NCI-H226 (cell line): ENCODE results near the gene KCNMA1.

Source experiments
- DNase-seq: peaks from one replicate; pipeline ENCODE4 v3.0.0-alpha.2; 2015

KCNMA1 gene

DNA sequence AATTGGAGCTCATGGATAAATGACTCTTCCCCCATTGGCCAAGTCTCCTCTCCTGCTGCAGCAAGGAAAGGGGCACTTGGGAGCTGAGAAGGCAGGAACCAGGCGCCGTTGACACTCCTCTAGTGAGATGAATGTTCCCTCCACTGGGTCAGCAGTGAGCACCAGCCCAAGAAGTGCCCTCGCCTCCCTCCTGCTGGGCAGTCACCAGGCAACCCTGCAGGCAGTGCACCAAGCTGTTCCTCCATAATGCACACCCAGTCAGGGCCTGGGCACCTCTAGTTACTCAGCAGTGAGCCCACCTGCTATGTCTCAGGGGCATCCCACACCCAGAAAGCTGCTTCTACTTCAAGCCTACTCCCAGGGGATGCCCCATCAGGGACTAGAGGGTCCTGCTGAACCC lies 84.3 kb downstream of the KCNMA1 start:
- DNase-seq = no peak

DNA sequence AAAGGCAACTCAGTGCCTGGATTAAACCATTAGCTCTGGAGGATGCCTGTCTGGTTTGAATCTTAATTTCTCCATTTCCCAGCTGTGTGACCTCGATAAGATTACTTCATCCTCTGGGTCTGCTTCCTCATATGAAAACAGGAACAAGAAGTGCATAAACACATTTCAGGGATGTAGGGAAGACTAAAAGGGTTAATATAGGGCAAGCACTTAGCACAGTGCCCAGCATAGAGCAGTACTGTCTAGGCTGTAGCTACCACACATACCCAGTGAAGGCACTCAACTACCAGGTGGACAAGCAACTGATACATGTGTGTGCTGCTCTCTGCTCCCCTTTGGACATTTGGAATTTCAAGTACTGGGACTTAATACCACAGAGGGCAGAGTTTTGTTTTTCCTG lies 85.4 kb downstream of the KCNMA1 start:
- no peak for DNase-seq

DNA sequence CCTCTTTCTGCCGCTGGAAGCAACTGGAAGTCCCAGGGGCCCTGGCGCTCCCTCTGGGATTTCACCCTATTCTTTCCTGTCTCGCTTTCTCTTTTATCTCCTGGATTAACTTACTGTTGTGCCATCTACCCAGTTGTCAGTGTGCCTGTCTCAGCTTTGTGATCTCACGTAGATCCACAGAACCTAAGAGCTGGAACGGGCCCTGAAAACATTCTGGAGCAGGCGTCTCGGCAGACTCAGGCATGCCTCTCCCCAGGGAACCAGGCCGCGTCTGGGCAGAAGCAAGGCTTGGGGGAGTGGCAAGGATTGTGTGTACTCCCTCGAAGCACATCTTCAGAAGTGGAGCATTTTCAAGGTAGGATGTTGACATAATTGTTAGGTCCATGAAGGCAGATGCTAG lies 87.2 kb downstream of the KCNMA1 start:
- no peak for DNase-seq

DNA sequence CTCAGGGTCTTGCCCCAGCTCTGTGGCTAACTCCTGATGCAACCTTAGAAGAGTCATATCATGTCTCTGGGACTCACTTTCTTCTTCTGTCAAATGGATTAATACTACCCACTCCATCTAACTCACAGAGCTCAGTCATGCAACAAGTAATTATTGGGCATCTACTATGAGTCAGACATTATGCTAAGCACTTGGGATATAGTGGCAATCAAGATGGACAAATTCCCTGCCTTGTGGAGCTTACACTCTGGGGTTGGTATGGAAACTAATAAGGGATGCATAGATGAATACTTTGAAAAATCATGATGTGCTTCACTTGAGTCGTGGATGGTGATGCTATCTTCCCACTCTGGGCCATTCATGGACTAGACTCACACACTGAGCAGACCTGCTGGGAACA lies 88.9 kb downstream of the KCNMA1 start:
- DNase-seq = no peak

DNA sequence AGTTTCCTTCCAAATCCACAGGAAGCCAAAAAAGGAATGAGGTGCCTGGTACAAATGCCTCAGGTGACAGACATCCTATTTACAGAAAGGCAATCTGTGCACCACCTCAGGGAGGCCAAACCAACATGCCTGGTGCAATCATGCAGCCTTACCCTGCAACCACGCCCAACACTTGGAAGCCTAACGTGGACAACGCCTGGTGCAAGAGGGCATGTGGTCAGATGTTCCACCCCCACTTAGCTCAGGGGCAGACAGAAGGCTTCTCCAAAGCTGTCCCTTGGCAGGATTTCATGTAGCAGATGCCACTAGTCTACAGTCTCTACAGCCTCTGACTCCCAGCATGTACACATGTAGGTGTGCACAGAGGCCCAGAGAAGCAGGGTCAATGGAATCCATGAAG lies 89.5 kb downstream of the KCNMA1 start:
- peak; percentile 12 for DNase-seq

DNA sequence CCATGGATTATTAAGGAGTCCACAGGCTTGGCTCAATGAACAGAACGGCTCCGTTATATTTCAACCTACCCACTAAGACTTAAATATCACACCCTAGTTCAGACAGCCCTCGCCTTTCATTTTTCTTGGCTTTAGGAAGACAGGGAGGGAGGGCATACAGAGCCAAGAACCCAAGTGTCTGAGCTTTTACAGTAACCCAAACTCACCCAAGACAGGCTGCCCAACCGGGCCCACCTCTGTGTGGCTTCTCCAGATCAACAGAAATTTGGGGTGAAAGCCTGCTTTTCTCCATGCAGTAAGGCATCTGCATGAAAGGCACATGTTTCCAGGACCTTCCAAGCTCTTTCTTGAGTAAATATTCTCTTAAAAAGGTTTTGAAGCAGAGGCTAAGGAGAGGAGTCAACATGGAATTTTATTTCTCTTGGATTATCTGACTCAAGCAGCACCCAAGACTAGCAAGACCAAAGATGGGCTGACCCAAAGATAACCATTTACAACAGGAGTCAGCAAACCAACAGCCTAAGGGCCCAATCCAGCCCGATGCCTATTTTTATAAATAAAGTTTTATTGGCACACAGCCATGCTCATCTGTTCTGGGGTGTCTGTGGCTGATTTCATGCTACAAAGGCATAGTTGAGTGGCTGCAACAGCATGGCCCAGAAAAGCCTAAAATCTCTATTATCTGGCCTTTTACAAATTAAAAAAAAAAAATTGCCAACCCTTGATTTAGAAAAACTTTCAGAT lies 90.1 kb downstream of the KCNMA1 start:
- DNase-seq = no peak

DNA sequence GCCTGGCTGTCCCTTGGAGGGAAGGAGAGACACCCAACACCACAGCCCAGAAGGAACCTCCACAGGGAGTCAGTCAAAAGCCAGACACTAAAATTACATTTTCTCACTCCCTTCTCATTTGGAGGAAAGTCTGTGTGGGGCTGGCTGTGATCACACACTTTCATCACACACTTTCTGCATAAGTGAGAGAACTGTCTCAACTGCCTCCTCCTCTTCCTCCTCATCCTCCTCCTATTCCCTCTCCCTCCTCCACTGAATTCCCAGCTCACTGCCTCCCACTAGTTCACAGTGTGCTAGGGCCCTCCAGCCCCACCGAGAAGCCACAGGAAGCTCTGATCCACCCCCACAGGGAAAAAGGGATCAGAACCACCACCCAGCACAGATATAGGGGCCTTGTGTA lies 91.6 kb downstream of the KCNMA1 start:
- no peak for DNase-seq

DNA sequence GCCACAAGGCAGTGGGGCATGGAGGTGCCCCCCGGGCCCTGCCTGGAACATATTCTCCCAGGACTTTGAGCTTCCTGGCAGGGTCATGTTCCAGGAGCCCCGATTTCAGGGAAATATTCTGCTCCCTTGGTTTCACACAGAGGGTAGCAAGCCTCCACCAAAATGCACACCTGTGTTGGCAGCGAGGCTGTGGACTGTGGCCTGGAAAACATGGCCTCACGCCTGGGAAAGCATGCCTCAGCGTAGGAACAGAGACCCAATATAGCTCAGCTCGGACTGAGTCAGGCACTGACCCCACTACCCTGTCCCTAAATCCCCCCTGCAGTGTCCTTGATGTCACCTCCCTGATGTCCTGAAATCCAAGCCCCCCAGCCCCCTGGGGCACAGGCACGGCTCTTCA lies 92.0 kb downstream of the KCNMA1 start:
- no peak for DNase-seq

DNA sequence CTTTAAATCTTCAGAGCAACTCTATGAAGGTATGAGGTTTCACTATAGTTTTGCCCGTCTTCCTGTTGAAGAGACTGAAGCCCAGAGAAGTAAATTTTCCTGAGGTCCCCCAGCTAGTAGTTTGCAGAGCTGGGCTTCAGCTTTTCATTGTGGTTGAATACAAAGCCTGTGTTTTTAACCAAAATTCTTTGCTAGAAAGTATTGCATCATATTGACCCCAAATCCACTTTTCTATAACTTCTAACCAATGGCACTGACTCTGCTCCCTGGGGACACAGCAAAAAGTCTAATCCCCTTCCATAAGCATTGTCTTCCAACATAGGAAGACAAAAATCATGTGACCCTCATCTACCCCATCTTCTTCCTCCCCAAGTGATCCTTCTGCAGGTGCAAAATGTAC lies 93.0 kb downstream of the KCNMA1 start:
- DNase-seq = no peak

DNA sequence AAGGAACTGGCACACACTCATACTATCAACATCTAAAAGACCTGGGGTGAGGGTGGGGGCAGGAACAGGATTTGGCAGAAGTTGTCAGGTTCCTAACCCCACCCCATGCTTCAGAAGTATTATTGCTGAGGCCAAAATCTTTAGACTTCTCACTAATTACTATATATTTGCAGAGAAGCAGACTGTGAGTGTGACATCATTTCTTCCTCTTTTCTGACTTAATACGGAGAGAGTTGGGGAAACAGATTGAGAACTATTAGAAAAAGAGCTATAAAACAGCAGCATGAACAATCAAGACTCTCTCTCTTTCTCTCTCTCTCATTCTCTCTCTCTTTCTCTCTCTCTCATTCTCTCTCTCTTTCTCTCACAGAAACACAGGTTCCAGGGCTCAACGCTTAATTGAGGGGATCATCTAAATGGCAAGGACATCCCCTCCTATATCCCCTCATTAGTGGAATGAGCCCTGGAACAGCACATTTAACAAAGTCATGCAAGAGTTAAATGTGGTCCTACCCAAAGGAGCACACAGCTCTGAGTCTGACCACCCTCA lies 94.8 kb downstream of the KCNMA1 start:
- no peak for DNase-seq

DNA sequence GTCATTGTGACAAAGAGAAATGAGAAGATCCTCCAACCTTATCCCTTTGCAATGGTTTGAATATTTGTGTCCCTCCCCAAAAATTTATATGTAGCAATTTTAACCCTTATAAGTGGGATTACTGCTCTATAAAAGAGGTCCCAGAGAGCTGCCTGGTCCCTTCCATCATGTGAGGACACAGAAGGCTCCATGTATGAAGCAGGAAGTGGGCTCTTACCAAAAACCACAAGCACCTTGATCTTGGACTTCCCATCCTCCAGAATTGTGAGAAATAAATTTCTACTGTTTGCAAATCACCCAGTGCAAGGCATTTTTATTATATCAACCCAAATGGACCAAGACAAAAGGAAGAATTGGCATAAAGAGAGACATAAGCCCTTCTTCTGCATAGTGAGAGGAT lies 95.7 kb downstream of the KCNMA1 start:
- DNase-seq = no peak

DNA sequence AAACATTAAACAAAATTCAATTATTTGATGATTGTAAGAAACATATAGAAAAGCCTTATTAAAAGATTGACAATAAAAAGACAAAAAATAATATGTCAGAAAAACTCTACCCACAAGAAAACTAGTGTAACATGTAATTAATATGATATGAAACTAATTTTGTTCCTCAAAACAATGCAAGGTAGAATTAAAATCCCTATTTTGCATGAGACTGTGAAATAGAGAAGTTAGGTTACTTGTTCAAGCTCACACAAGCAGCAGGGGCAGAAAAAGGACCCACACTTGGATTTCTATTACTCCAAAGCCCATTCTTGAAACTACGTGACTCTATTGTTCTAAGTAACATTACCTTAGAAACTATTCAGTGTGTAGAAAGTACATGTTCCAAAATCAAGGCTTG lies 96.4 kb downstream of the KCNMA1 start:
- DNase-seq = no peak

DNA sequence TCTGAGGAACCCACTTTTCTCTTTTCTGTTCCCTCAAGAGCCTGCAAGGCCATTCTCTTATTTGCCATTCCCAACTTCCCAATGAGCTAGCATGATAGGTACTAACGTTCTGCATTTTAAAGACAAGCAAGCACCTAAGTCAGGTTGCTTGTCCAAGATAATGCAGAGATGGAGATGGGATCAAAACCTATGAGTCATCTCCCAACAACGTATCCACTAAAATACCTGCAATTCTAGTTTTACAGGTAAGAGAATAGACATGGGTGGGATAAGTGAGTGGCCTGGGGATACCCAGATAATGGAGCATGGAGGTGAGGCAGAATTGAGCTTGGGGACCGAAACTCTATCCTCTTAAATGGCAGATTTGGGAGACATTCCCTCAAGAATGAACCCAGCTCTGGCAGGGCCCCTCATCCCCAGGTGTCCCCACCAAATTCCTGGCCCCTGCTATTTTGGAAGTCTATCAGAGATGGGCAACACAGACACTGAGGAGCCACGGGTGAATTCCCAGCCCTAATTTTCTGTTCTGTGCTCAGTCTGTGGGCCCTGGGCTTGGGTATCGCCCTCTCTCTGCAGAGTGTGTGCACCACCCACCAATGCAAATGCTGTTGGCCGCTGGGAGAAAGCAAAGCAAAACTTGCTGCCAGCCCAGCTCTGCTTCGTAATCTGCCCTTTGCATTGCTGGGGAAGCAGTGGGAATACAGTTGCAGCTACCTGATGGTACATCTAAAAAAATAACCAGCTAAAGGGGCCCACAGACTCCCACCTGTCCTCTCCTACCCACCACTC lies 98.3 kb downstream of the KCNMA1 start:
- DNase-seq = no peak

DNA sequence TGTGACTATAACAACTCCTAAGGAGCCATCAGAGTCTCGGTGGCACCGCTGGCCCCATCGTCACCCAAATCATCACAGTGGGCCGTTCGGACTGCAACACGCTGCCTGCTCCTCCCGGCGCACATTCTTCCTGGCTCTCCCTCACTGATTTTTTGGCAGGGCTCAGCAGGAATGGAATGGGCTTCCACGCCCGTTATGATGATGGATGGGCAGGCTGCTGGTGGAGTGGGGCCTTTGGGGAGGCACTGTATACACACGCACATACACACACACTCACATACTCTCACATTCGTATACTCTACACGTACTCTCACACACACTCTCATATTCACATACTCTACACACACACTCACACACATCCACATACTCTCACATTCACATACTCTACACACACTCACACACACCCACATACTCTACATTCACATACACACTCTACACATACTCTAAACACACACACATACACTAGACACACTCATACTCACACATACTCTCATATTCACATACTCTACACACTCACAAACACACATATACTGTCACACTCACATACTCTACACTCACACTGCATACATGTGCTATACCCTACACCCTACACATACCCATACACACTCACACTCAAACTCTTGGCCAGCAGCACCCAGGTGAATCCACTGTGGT lies 99.8 kb downstream of the KCNMA1 start:
- peak; percentile 66 for DNase-seq

DNA sequence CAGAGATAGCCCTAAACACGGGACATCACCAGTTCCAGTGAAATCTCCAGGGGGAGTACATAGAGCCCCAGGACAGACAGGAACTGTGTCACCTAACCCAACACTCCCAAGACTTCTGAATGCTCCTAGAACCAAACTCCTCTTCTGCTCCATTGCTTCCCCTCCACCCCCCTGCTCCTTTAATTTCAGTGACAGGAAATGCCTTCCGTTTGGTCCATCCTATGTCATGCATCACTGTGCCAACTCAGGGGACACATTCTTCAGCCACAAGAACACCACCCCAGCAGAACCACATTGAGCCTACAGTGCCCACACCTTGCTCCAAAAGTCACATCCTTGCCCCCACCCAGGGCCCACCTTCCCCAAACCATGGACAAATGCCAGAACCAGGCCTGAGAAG lies 100.5 kb downstream of the KCNMA1 start:
- no peak for DNase-seq

DNA sequence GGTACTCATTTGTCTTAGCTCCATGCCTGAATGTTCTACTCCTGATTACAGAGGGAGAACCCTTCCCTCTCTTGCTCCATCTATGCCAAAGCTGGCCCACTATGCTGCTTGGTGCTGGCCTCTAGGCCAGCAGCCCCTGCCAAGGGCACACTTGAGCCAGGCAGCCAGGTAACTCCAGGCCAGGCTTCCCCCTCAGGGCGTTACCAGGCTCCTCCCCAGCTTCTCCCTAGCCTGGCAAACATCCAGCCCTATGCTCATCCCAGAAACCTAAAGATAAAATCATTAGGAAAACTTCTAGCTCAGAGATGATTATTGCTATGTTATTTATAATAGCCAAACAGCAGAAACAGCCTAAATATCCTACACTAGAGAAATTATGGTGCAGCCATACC lies 103.7 kb downstream of the KCNMA1 start:
- no peak for DNase-seq

DNA sequence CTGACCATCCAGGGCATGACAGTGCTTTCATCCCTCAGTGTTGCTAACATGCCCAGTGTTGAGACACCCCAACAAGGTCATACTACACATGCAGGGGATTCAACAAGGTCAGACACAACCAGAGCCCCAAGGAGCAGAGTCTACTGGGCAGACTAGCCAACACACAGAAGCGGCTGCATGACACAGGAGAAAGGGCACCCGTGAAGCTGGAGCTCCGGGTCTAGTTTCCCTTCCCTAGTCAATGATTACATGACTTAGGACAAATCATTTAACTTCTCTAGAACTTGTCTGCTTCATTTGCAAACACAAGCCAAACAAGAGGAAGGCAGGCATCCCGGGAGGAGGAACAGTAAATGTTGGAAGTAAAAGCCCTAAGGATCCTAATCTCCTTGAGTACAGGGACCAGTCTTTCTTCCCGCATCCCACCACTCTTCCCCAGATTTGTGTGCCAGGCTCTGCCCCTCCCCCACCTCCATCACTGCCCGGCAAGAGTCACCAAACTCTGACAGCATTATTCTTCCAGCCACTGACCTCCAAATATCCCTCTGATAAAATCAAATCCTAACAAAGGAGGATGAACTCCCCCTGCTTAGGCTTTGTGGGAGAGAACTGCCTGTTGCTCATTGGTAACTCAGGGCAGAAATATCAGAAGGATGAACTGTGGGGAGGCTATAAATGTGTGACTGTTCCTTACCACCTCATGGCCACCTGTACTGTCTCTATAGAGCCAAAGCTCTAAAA lies 104.3 kb downstream of the KCNMA1 start:
- no peak for DNase-seq

DNA sequence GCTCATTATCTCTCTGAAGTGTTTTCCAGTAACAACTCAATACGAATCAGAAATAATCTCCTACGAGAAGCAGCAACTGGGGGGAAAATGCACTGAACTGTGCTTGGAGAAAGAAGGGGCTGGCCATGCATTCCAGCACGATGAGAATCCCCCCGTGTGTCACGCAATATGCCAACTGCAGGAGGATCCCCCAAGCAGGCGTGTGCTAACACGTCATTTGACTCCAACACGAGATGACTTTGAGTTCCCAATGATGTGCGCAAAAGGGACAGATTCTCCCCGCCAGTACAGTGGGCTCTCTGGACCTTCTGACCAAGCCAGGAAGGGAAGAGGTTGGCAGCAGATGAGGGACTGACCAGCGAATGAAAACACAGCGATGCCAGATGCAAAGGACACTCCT lies 105.5 kb downstream of the KCNMA1 start:
- no peak for DNase-seq

DNA sequence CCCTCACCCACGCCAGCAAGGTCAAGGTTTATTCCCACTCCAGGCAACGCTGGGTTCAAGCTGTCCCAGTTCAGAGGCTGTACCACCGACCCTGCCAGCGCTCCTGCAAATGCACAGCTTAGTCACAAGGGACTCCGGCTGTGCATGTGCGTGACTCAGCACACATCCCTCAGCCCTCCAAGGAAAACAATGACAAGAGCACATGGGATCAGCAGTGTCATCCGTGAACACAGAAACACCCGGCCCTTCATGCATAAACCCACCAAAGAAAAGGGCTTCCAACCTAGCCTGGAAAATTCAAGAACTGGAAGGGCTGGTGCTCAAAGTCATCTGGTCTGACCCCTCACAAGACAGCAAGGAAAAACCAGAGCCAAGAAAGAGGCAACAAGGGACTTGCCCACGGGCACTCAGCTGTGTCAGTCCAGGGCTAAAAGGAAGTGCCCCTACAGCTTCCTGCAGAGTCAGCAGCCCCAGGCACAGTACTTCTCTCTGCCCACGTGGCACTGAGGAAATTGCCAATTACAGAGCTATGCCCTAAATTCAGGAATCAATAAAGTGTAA lies 106.1 kb downstream of the KCNMA1 start:
- no peak for DNase-seq

DNA sequence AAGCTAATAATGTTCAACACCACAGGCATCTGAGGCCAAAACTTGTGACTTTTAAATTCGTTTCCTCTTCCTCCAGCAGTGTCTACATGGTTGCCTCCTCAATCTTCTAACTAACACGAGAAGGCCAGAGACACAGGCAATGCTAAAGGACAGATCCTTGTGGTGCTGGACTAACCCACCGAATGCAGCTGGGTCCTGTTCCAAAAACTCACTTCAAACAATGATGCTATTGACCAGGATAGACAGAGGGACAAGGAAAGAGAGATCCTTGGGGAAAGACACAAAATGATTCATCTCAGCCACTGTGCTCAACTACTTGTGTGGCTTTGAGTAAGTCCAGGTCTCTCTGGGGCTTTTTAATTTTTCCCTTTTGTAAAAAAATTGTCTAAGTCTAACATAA lies 107.6 kb downstream of the KCNMA1 start:
- no peak for DNase-seq

DNA sequence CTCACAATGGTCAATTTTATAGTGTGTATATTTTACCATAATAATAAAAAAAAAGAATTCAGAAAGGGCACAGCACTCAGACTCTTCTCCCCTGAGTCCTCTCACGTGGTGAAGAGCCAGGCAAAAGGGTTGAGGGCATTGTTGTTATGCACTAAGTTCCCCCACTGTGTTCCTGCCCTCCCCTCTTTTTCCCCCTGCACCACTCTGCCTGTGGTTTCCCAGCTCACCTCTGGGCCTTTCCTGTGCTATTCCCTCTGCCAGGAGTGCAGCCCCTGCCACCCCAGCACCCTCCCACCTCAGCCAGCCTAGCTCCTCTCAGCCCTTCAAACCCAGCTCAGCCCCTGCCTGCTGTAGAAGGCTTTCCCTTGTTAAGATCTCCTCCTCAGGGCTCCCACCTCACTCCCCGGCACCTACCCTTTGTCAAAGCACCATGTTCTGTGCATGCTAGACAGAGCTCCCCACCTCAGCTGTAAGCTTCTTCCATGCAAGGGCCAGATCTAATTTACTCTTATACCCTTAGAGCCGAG lies 108.5 kb downstream of the KCNMA1 start:
- DNase-seq = no peak

DNA sequence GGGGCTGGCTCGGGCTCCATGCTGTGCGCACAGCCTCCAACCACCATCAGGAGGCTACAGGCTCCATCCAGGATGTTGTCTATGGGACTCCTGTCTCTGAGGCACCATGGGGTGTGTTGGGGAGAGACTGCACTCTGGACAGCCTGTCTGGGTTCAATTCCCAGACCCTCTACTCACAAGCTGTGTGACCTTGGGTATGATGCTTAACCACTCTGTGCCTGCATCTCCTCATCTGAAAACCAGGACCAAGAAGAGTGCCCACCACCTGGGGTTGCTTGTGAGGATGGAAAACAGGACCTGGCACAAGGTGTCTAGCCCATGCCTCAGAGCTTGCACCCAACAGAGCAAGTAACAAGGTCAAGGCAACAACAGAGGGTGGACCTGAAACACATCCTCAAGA lies 109.8 kb downstream of the KCNMA1 start:
- DNase-seq = no peak
